ENCODE data around the gene ASRGL1. TPM values are rescaled to one million over a fixed set of nuclear protein-coding genes. Genes with fewer than 3 reads are reported as not detected.

The ASRGL1 gene
- total and polyA plus RNA-seq, 2 of the 13 experiments (the other 11 are each of a cell fraction or from before 2014, with no cell fraction given): 50.8 to 97.5 TPM

- TF ChIP-seq GATAD1 (CRISPR knock-in tag; IDR thresholded peaks at IDR 0.05): no peak
- TF ChIP-seq ZNF558 (CRISPR knock-in tag; IDR thresholded peaks at IDR 0.05; ENCODE audit: borderline replicate concordance): no peak
- TF ChIP-seq, protein P1, sequence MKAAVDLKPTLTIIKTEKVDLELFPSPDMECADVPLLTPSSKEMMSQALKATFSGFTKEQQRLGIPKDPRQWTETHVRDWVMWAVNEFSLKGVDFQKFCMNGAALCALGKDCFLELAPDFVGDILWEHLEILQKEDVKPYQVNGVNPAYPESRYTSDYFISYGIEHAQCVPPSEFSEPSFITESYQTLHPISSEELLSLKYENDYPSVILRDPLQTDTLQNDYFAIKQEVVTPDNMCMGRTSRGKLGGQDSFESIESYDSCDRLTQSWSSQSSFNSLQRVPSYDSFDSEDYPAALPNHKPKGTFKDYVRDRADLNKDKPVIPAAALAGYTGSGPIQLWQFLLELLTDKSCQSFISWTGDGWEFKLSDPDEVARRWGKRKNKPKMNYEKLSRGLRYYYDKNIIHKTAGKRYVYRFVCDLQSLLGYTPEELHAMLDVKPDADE (CRISPR knock-in tag; IDR thresholded peaks at IDR 0.05): no peak
- TF ChIP-seq ZNF563 (CRISPR knock-in tag; IDR thresholded peaks at IDR 0.05): no peak
- TF ChIP-seq, protein P2, sequence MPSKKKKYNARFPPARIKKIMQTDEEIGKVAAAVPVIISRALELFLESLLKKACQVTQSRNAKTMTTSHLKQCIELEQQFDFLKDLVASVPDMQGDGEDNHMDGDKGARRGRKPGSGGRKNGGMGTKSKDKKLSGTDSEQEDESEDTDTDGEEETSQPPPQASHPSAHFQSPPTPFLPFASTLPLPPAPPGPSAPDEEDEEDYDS (CRISPR knock-in tag; IDR thresholded peaks at IDR 0.05): no peak
- TF ChIP-seq ZNF337 (CRISPR knock-in tag; IDR thresholded peaks at IDR 0.05; ENCODE audit: borderline replicate concordance, low read depth): no peak
- FAIRE-seq (no peak), DNase-seq (ENCODE audit: low spot score) (no peak), ATAC-seq (no peak)
- WGBS (ENCODE audit: low lambda C conversion rate): 73% methylated on average over 6 of the region's 8 CpGs
- Histone ChIP-seq H3K4me3 (replicated peaks in 1 of 3; ENCODE audit: insufficient read depth in 1 of 3, low read depth in 2 of 3, low read length in 3 of 3) (no peak overlapping the region), H3K4me1 (ENCODE audit: insufficient read depth, low read length) (peaks cover 81% of the 10 kb centered on the region), H3K9ac (ENCODE audit: insufficient read depth, low read depth, low read length) (no peak overlapping the region), H3K9me3 (ENCODE audit: low read length) (no peaks in the 10 kb centered on the region), H3K79me2 (ENCODE audit: insufficient read depth, low read length) (no peaks in the 10 kb centered on the region), H3K4me2 (ENCODE audit: low read depth, low read length) (no peak overlapping the region), H3K27me3 (ENCODE audit: control insufficient read depth in 1 of 2, insufficient read depth in 2 of 2, low read length in 2 of 2) (no peaks in the 10 kb centered on the region), H3K36me3 (replicated peaks in 1 of 2; ENCODE audit: control insufficient read depth in 1 of 2, insufficient read depth in 2 of 2, low read length in 2 of 2) (no peaks in the 10 kb centered on the region), H2AFZ (ENCODE audit: low read length) (no peak overlapping the region), H4K20me1 (ENCODE audit: insufficient read depth, low read length) (no peaks in the 10 kb centered on the region), H3K27ac (ENCODE audit: extremely low read length, insufficient read depth, low read length) (no peak overlapping the region)
- intact Hi-C loops (cut with micrococcal nuclease; ENCODE audit: unreplicated experiment): no loop called here
- in situ Hi-C loops (cut with HindIII; ENCODE audit: extremely low pct_ligation_motif_present, low pct_unique_long_range_greater_than_20kb): no loop called here
- no TSS peak for BruUV-seq (replicated peaks)
- CTCF ChIA-PET (ENCODE audit: low intra/inter-chr PET ratio, low total read pairs): no interaction called here
- POLR2A ChIA-PET: interaction anchor here (1.4 kb wide), 1 partner anchor 162 kb away, joined by 3 read pairs; the partner anchor contains the start of gene TUT1
Measured at GRCh38 chr11:62428871-62429560, 91.8 kb downstream of the ASRGL1 start.

- peaks cover 74% of the 10 kb centered on the region for H3K4me1 ChIP-seq (ENCODE audit: insufficient read depth, low read length)
- in situ Hi-C loops (cut with HindIII; ENCODE audit: extremely low pct_ligation_motif_present, low pct_unique_long_range_greater_than_20kb): no loop called here
- TF ChIP-seq ZFP37 (CRISPR knock-in tag; IDR thresholded peaks at IDR 0.05; ENCODE audit: borderline replicate concordance) (no peak), MED13 (CRISPR knock-in tag; IDR thresholded peaks at IDR 0.05) (no peak), RBM39 (IDR thresholded peaks at IDR 0.05; ENCODE audit: low read depth, low read length, poor library complexity, severe bottlenecking) (no peak), ZNF766 (CRISPR knock-in tag; IDR thresholded peaks at IDR 0.05; ENCODE audit: borderline replicate concordance) (no peak), REL (CRISPR knock-in tag; conservative IDR thresholded peaks at IDR 0.05) (no peak), ZNF263 (CRISPR knock-in tag; IDR thresholded peaks at IDR 0.05) (no peak), ZNF354B (CRISPR knock-in tag; IDR thresholded peaks at IDR 0.05) (no peak), ZNF775 (CRISPR knock-in tag; IDR thresholded peaks at IDR 0.05; ENCODE audit: borderline replicate concordance) (no peak), HOXA9 (CRISPR knock-in tag; IDR thresholded peaks at IDR 0.05; ENCODE audit: borderline replicate concordance) (no peak)
- TF ChIP-seq, protein P3, sequence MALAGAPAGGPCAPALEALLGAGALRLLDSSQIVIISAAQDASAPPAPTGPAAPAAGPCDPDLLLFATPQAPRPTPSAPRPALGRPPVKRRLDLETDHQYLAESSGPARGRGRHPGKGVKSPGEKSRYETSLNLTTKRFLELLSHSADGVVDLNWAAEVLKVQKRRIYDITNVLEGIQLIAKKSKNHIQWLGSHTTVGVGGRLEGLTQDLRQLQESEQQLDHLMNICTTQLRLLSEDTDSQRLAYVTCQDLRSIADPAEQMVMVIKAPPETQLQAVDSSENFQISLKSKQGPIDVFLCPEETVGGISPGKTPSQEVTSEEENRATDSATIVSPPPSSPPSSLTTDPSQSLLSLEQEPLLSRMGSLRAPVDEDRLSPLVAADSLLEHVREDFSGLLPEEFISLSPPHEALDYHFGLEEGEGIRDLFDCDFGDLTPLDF (CRISPR knock-in tag; IDR thresholded peaks at IDR 0.05): no peak
- H3K27me3 ChIP-seq (ENCODE audit: control insufficient read depth in 1 of 2, insufficient read depth in 2 of 2, low read length in 2 of 2): no peaks in the 10 kb centered on the region
- H2AFZ ChIP-seq (ENCODE audit: low read length): no peak overlapping the region
- H4K20me1 ChIP-seq (ENCODE audit: insufficient read depth, low read length): no peaks in the 10 kb centered on the region
- FAIRE-seq (no peak), DNase-seq (ENCODE audit: low spot score) (no peak), ATAC-seq (no peak)
- ChIA-PET CTCF (ENCODE audit: low intra/inter-chr PET ratio, low total read pairs) (no interaction called here), POLR2A (no interaction called here)
- H3K36me3 ChIP-seq (replicated peaks in 1 of 2; ENCODE audit: control insufficient read depth in 1 of 2, insufficient read depth in 2 of 2, low read length in 2 of 2): no peaks in the 10 kb centered on the region
- no TSS peak for BruUV-seq (replicated peaks)
- 66% methylated on average over 3 of the region's 3 CpGs for WGBS (ENCODE audit: low lambda C conversion rate)
- intact Hi-C loops (cut with micrococcal nuclease; ENCODE audit: unreplicated experiment): no loop called here
- no peak overlapping the region for H3K9ac ChIP-seq (ENCODE audit: insufficient read depth, low read depth, low read length)
- H3K79me2 ChIP-seq (ENCODE audit: insufficient read depth, low read length): no peaks in the 10 kb centered on the region
- no peak overlapping the region for H3K4me2 ChIP-seq (ENCODE audit: low read depth, low read length)
- no peaks in the 10 kb centered on the region for H3K9me3 ChIP-seq (ENCODE audit: low read length)
- no peak overlapping the region for H3K27ac ChIP-seq (ENCODE audit: extremely low read length, insufficient read depth, low read length)
- H3K4me3 ChIP-seq (replicated peaks in 1 of 3; ENCODE audit: insufficient read depth in 1 of 3, low read depth in 2 of 3, low read length in 3 of 3): no peak overlapping the region
Measured at GRCh38 chr11:62430425-62430824, 93.2 kb downstream of the ASRGL1 start.

All from HepG2 (cell line).